Measurements from ENCODE around the gene RFC1.

RFC1 gene

GRCh38 chr4:39259571-39260330 is 106.4 kb downstream of the RFC1 start:
- TF ChIP-seq POLR2AphosphoS5 (IDR thresholded peaks at IDR 0.05; ENCODE audit: low read depth, low read length) (no peak), FOXP2 (optimal IDR thresholded peaks at IDR 0.05; ENCODE audit: borderline replicate concordance, extremely low read depth, extremely low read length, insufficient read depth) (no peak), TAF1 (IDR thresholded peaks at IDR 0.05; ENCODE audit: borderline replicate concordance, insufficient read depth, low read length) (no peak), SIN3A (IDR thresholded peaks at IDR 0.05; ENCODE audit: borderline replicate concordance, insufficient read depth, low read length) (no peak), REST (IDR thresholded peaks at IDR 0.05; ENCODE audit: insufficient read depth in 1 of 2, low read depth in 2 of 2, low read length in 2 of 2) (no peak)

GRCh38 chr4:39256436-39256835 is 109.7 kb downstream of the RFC1 start:
- TF ChIP-seq SIN3A (IDR thresholded peaks at IDR 0.05; ENCODE audit: borderline replicate concordance, insufficient read depth, low read length) (no peak), FOXP2 (optimal IDR thresholded peaks at IDR 0.05; ENCODE audit: borderline replicate concordance, extremely low read depth, extremely low read length, insufficient read depth) (no peak), TAF1 (IDR thresholded peaks at IDR 0.05; ENCODE audit: borderline replicate concordance, insufficient read depth, low read length) (no peak), POLR2AphosphoS5 (IDR thresholded peaks at IDR 0.05; ENCODE audit: low read depth, low read length) (no peak), REST (IDR thresholded peaks at IDR 0.05; ENCODE audit: insufficient read depth in 1 of 2, low read depth in 2 of 2, low read length in 2 of 2) (no peak)

- TF ChIP-seq POLR2AphosphoS5 (IDR thresholded peaks at IDR 0.05; ENCODE audit: low read depth, low read length) (no peak), FOXP2 (optimal IDR thresholded peaks at IDR 0.05; ENCODE audit: borderline replicate concordance, extremely low read depth, extremely low read length, insufficient read depth) (no peak), TAF1 (IDR thresholded peaks at IDR 0.05; ENCODE audit: borderline replicate concordance, insufficient read depth, low read length) (no peak), REST (IDR thresholded peaks at IDR 0.05; ENCODE audit: insufficient read depth in 1 of 2, low read depth in 2 of 2, low read length in 2 of 2) (no peak), SIN3A (IDR thresholded peaks at IDR 0.05; ENCODE audit: borderline replicate concordance, insufficient read depth, low read length) (no peak)
These were observed 110.3 kb downstream of the RFC1 start for GRCh38 chr4:39255871-39256270.

GRCh38 chr4:39255266-39255665 is 110.9 kb downstream of the RFC1 start:
- TF ChIP-seq TAF1 (IDR thresholded peaks at IDR 0.05; ENCODE audit: borderline replicate concordance, insufficient read depth, low read length) (no peak), REST (IDR thresholded peaks at IDR 0.05; ENCODE audit: insufficient read depth in 1 of 2, low read depth in 2 of 2, low read length in 2 of 2) (no peak), FOXP2 (optimal IDR thresholded peaks at IDR 0.05; ENCODE audit: borderline replicate concordance, extremely low read depth, extremely low read length, insufficient read depth) (no peak), POLR2AphosphoS5 (IDR thresholded peaks at IDR 0.05; ENCODE audit: low read depth, low read length) (no peak), SIN3A (IDR thresholded peaks at IDR 0.05; ENCODE audit: borderline replicate concordance, insufficient read depth, low read length) (no peak)
